Mucosa of descending colon (tissue), 3 donors: ENCODE measurements around the gene LINC00632. TPM values are rescaled to one million over a fixed set of nuclear protein-coding genes. Genes with fewer than 3 reads are reported as not detected.

Experiments used
- ATAC-seq: fragments of 200-7000 bp; cut with Tn5 transposase; one replicate; pipeline ENCODE4 v1.9.1; 2020; ENCODE audit warnings: mild to moderate bottlenecking, moderate library complexity
- DNase-seq, 3 donors: peaks; one replicate each; pipeline ENCODE4 v3.0.0-alpha.2; 2020
- H3K36me3 ChIP-seq: fragments of 200-600 bp; one replicate; pipeline ENCODE4 v1.8.0; 2021; ENCODE audit warnings: low read depth, mild to moderate bottlenecking
- H3K4me1 ChIP-seq: fragments of 200-600 bp; one replicate; pipeline ENCODE4 v1.8.0; 2021; ENCODE audit warnings: low read depth, mild to moderate bottlenecking
- H3K4me3 ChIP-seq: fragments of 200-600 bp; one replicate; pipeline ENCODE4 v1.8.0; 2021; ENCODE audit warnings: mild to moderate bottlenecking
- H3K9me3 ChIP-seq: fragments of 200-600 bp; one replicate; pipeline ENCODE4 v1.8.0; 2021; ENCODE audit warnings: mild to moderate bottlenecking
- CTCF ChIP-seq: fragments of 200-600 bp; IDR thresholded peaks from one replicate; pipeline ENCODE4 v1.8.0; 2022; ENCODE audit warnings: antibody characterized with exemption, mild to moderate bottlenecking
- intact Hi-C, 2 donors: fragments of 100-400 bp; cut with DNase I in 1 of 2; cut with micrococcal nuclease in 1 of 2; formaldehyde crosslinking; loops; one replicate each; pipeline versions ENCODE4 v1.11.0 to v1.11.1; 2022; cut with DNase I, micrococcal nuclease
- total RNA-seq, 3 donors: library from RNA; stranded (reverse); fragmentation: NEBNext Ultra II Directional in 2 of 3; extraction: Animal tissue kit (Norgen Biotek cat#: 25700) in 2 of 3; gene quantifications; one replicate each; pipeline versions ENCODE4 v1.2.1 to v1.2.4, GENCODE V29; 2021 to 2023
- donor health status: DM: no; HTN: no; CAD: no; lungs with moderate emphysema.
- donor health status: DM: no; HTN: no; CAD: no.
- donor health status: DM: no; HTN: yes; CAD: no.

LINC00632 gene
- total RNA-seq, 3 donors from 2014 or later = 27.2 to 172 (median 33.3) TPM

GRCh38 chrX:140733766-140734342 lies 24.3 kb downstream of the LINC00632 start:
- Histone ChIP-seq H3K36me3 (no peaks in the 10 kb centered on the region), H3K9me3 (no peaks in the 10 kb centered on the region), H3K4me1 (no peaks in the 10 kb centered on the region), H3K4me3 (no peak overlapping the region)
- ATAC-seq (peak; percentile 63), DNase-seq (peak in 1 of 3 donors; percentile 1)
- peak; percentile 14 for TF ChIP-seq CTCF
- intact Hi-C loops = no loop called here

- Histone ChIP-seq H3K9me3 (no peaks in the 10 kb centered on the region), H3K36me3 (no peaks in the 10 kb centered on the region), H3K4me3 (no peak overlapping the region), H3K4me1 (no peaks in the 10 kb centered on the region)
- DNase-seq (no peak), ATAC-seq (no peak)
- TF ChIP-seq CTCF = no peak
- intact Hi-C loops = no loop called here
These were observed 34.5 kb downstream of the LINC00632 start for GRCh38 chrX:140744085-140744484.

- no peak for TF ChIP-seq CTCF
- ATAC-seq = no peak
- intact Hi-C loops = no loop called here
- no peaks in the 10 kb centered on the region for H3K36me3 ChIP-seq
- H3K4me3 ChIP-seq = no peak overlapping the region
- no peaks in the 10 kb centered on the region for H3K4me1 ChIP-seq
- no peaks in the 10 kb centered on the region for H3K9me3 ChIP-seq
- no peak for DNase-seq
These were observed 47.4 kb downstream of the LINC00632 start for GRCh38 chrX:140756941-140757340.

GRCh38 chrX:140762061-140762460 lies 52.5 kb downstream of the LINC00632 start:
- peak; percentile 60 for ATAC-seq
- H3K4me1 ChIP-seq = no peaks in the 10 kb centered on the region
- H3K9me3 ChIP-seq = no peaks in the 10 kb centered on the region
- TF ChIP-seq CTCF = no peak
- H3K36me3 ChIP-seq = no peaks in the 10 kb centered on the region
- DNase-seq = peak in 1 of 3 donors; percentile 28
- intact Hi-C loops = no loop called here
- H3K4me3 ChIP-seq = no peak overlapping the region

- no peak for TF ChIP-seq CTCF
- Histone ChIP-seq H3K9me3 (no peaks in the 10 kb centered on the region), H3K4me1 (no peaks in the 10 kb centered on the region), H3K36me3 (no peaks in the 10 kb centered on the region), H3K4me3 (no peak overlapping the region)
- intact Hi-C loops = no loop called here
- ATAC-seq = no peak
- peak in 2 of 3 donors; percentile 15 to 41 for DNase-seq
These were observed 54.9 kb downstream of the LINC00632 start for GRCh38 chrX:140764401-140764919.
